ENCODE data around the gene FUT1. TPM values are rescaled to one million over a fixed set of nuclear protein-coding genes. Genes with fewer than 3 reads are reported as not detected.

FUT1 gene
- polyA plus RNA-seq, 1 of the 3 experiments (the other 2 are of a cell fraction), result 0.08 TPM

GRCh38 chr19:48794291-48794690 is 41.9 kb upstream of the FUT1 start:
- Histone ChIP-seq H3K4me2 (no peak overlapping the region), H4K20me1 (ENCODE audit: insufficient read depth) (no peaks in the 10 kb centered on the region), H3K9me3 (no peaks in the 10 kb centered on the region), H3K4me3 (ENCODE audit: low read depth in 2 of 2, low read length in 1 of 2) (no peak overlapping the region), H3K9me2 (no peaks in the 10 kb centered on the region), H3F3A (replicated peaks; ENCODE audit: insufficient read depth) (peaks cover 5% of the 10 kb centered on the region), H3K9ac (no peak overlapping the region), H3K27ac (ENCODE audit: low read depth in 2 of 2, low read length in 1 of 2) (no peak overlapping the region), H3K79me2 (ENCODE audit: insufficient read depth) (no peaks in the 10 kb centered on the region), H3K4me1 (ENCODE audit: control insufficient read depth in 1 of 2, insufficient read depth in 2 of 2, low read depth in 1 of 2, low read length in 1 of 2) (peaks cover 5% of the 10 kb centered on the region in 2 experiments; a peak in 1 of 4 replicates), H3K27me3 (ENCODE audit: insufficient read depth) (no peaks in the 10 kb centered on the region), H3K36me3 (replicated peaks in 1 of 2; ENCODE audit: control insufficient read depth in 1 of 2, insufficient read depth in 2 of 2, low read length in 1 of 2) (no peaks in the 10 kb centered on the region), H2AFZ (ENCODE audit: low read depth) (peak overlapping the region; percentile 64; the same call in 1 of the 2 replicates)
- 81% methylated on average over 6 of the region's 6 CpGs for WGBS (ENCODE audit: low lambda C conversion rate)
- CTCF ChIA-PET, result interaction anchor here (1.6 to 20.7 kb wide), 11 partner anchors 9 to 177 kb away, joined by 6 to 457 read pairs (median 17); partner anchors contain the start of genes CA11, FTL and HSD17B14
- TF ChIP-seq SIN3A (IDR thresholded peaks at IDR 0.05; ENCODE audit: borderline replicate concordance, low read depth, low read length) (no peak), RFX5 (IDR thresholded peaks at IDR 0.05; ENCODE audit: low read length) (no peak), ELF1 (IDR thresholded peaks at IDR 0.05) (no peak), MEF2A (IDR thresholded peaks at IDR 0.05; ENCODE audit: borderline replicate concordance, low read depth) (no peak), CTCF (IDR thresholded peaks at IDR 0.05) (no peak), RAD21 (IDR thresholded peaks at IDR 0.05; ENCODE audit: low read length) (no peak), TEAD4 (IDR thresholded peaks at IDR 0.05; ENCODE audit: borderline replicate concordance, insufficient read depth) (no peak), POLR2AphosphoS5 (IDR thresholded peaks at IDR 0.05; ENCODE audit: low read depth, low read length) (no peak), TCF12 (IDR thresholded peaks at IDR 0.05) (no peak), CHD2 (IDR thresholded peaks at IDR 0.05; ENCODE audit: low read length, partially characterized antibody) (no peak), YY1 (IDR thresholded peaks at IDR 0.05; ENCODE audit: low read depth) (no peak), TAF1 (IDR thresholded peaks at IDR 0.05; ENCODE audit: borderline replicate concordance, low read depth, low read length) (no peak), NRF1 (IDR thresholded peaks at IDR 0.05; ENCODE audit: low read depth, low read length) (no peak), MAX (IDR thresholded peaks at IDR 0.05; ENCODE audit: low read depth) (no peak), USF1 (IDR thresholded peaks at IDR 0.05; ENCODE audit: borderline replicate concordance, low read depth) (no peak), EP300 (IDR thresholded peaks at IDR 0.05; ENCODE audit: borderline replicate concordance in 1 of 2, low read depth in 1 of 2, low read length in 1 of 2) (no peak)
- no peak for DNase-seq
- POLR2A ChIA-PET, result no interaction called here

- no peak for DNase-seq
These were observed 40.8 kb upstream of the FUT1 start for GRCh38 chr19:48793271-48793670.

More at GRCh38 chr19:48793271-48793670, 40.8 kb upstream of the FUT1 start:
- ChIA-PET CTCF (interaction anchor here (2.7 to 20.7 kb wide), 3 partner anchors 49 to 178 kb away, joined by 13 to 457 read pairs (median 34); partner anchors contain the start of gene HSD17B14), POLR2A (no interaction called here)
- Histone ChIP-seq H4K20me1 (ENCODE audit: insufficient read depth) (no peaks in the 10 kb centered on the region), H3K79me2 (ENCODE audit: insufficient read depth) (no peaks in the 10 kb centered on the region), H3K27ac (ENCODE audit: low read depth in 2 of 2, low read length in 1 of 2) (no peak overlapping the region), H3K4me3 (ENCODE audit: low read depth in 2 of 2, low read length in 1 of 2) (no peak overlapping the region), H3K4me2 (no peak overlapping the region), H3K9ac (no peak overlapping the region), H3K9me2 (no peaks in the 10 kb centered on the region), H3K36me3 (replicated peaks in 1 of 2; ENCODE audit: control insufficient read depth in 1 of 2, insufficient read depth in 2 of 2, low read length in 1 of 2) (no peaks in the 10 kb centered on the region), H3F3A (replicated peaks; ENCODE audit: insufficient read depth) (peaks cover 5% of the 10 kb centered on the region), H3K9me3 (no peaks in the 10 kb centered on the region), H3K4me1 (ENCODE audit: control insufficient read depth in 1 of 2, insufficient read depth in 2 of 2, low read depth in 1 of 2, low read length in 1 of 2) (peaks cover 0 to 5% of the 10 kb centered on the region in 2 experiments; a peak in 1 of 4 replicates), H2AFZ (ENCODE audit: low read depth) (no peak overlapping the region), H3K27me3 (ENCODE audit: insufficient read depth) (no peaks in the 10 kb centered on the region)
- TF ChIP-seq RFX5 (IDR thresholded peaks at IDR 0.05; ENCODE audit: low read length) (no peak), CTCF (IDR thresholded peaks at IDR 0.05) (no peak), GABPA (IDR thresholded peaks at IDR 0.05; ENCODE audit: low read depth) (no peak), EZH2phosphoT487 (IDR thresholded peaks at IDR 0.05; ENCODE audit: borderline replicate concordance, low read depth) (no peak), IRF3 (IDR thresholded peaks at IDR 0.05; ENCODE audit: low read depth, low read length) (no peak), EP300 (IDR thresholded peaks at IDR 0.05; ENCODE audit: borderline replicate concordance in 1 of 2, low read depth in 1 of 2, low read length in 1 of 2) (no peak), CHD2 (IDR thresholded peaks at IDR 0.05; ENCODE audit: low read length, partially characterized antibody) (no peak), YY1 (IDR thresholded peaks at IDR 0.05; ENCODE audit: low read depth) (no peak)
- WGBS (ENCODE audit: low lambda C conversion rate), result 92% methylated on average over 8 of the region's 8 CpGs
